Measurements from ENCODE around the gene TENT4A.

Gene TENT4A

GRCh38 chr5:6785161-6785860 lies 72.1 kb downstream of the TENT4A start:
- Histone ChIP-seq H3K9me3 (no peaks in the 10 kb centered on the region), H3K4me3 (no peak overlapping the region), H3K27ac (no peak overlapping the region), H3K27me3 (no peaks in the 10 kb centered on the region), H3K4me1 (no peaks in the 10 kb centered on the region), H3K36me3 (no peaks in the 10 kb centered on the region)
- TF ChIP-seq CTCF (IDR thresholded peaks at IDR 0.05) = no peak
- DNase-seq = no peak
- intact Hi-C loops (cut with DNase I; ENCODE audit: low total_unique reads) = no loop called here

GRCh38 chr5:6785861-6786180 lies 72.6 kb downstream of the TENT4A start:
- Histone ChIP-seq H3K27ac (no peak overlapping the region), H3K36me3 (no peaks in the 10 kb centered on the region)
- intact Hi-C loops (cut with DNase I; ENCODE audit: low total_unique reads) = no loop called here

GRCh38 chr5:6786786-6787495 lies 73.7 kb downstream of the TENT4A start:
- no peaks in the 10 kb centered on the region for H3K36me3 ChIP-seq
- TF ChIP-seq CTCF (IDR thresholded peaks at IDR 0.05) = no peak
- H3K4me1 ChIP-seq = no peaks in the 10 kb centered on the region
- no peak overlapping the region for H3K4me3 ChIP-seq
- intact Hi-C loops (cut with DNase I; ENCODE audit: low total_unique reads) = no loop called here
- H3K9me3 ChIP-seq = no peaks in the 10 kb centered on the region
- no peak for DNase-seq
- H3K27ac ChIP-seq = no peak overlapping the region
- no peaks in the 10 kb centered on the region for H3K27me3 ChIP-seq

More at GRCh38 chr5:6785861-6786180, 72.6 kb downstream of the TENT4A start:
- H3K27me3 ChIP-seq = no peaks in the 10 kb centered on the region
- H3K9me3 ChIP-seq = no peaks in the 10 kb centered on the region
- no peak for DNase-seq
- no peaks in the 10 kb centered on the region for H3K4me1 ChIP-seq
- TF ChIP-seq CTCF (IDR thresholded peaks at IDR 0.05) = no peak
- no peak overlapping the region for H3K4me3 ChIP-seq

GRCh38 chr5:6787941-6788340 lies 74.7 kb downstream of the TENT4A start:
- Histone ChIP-seq H3K36me3 (no peaks in the 10 kb centered on the region), H3K27me3 (no peaks in the 10 kb centered on the region), H3K27ac (no peak overlapping the region), H3K4me1 (peaks cover 0 to 2% (median 0%) of the 10 kb centered on the region in 4 donors), H3K4me3 (no peak overlapping the region), H3K9me3 (no peaks in the 10 kb centered on the region)
- DNase-seq = no peak
- TF ChIP-seq CTCF (IDR thresholded peaks at IDR 0.05) = no peak
- intact Hi-C loops (cut with DNase I; ENCODE audit: low total_unique reads) = no loop called here

- H3K4me1 ChIP-seq = peaks cover 0 to 3% (median 0%) of the 10 kb centered on the region in 4 donors
- H3K27ac ChIP-seq = no peak overlapping the region
- TF ChIP-seq CTCF (IDR thresholded peaks at IDR 0.05) = no peak
- H3K27me3 ChIP-seq = no peaks in the 10 kb centered on the region
- H3K4me3 ChIP-seq = no peak overlapping the region
- H3K36me3 ChIP-seq = no peaks in the 10 kb centered on the region
- intact Hi-C loops (cut with DNase I; ENCODE audit: low total_unique reads) = no loop called here
- H3K9me3 ChIP-seq = no peaks in the 10 kb centered on the region
- DNase-seq = no peak
These were observed 75.2 kb downstream of the TENT4A start for GRCh38 chr5:6788439-6788838.
